Natural killer cell treated with Interleukin-12 subunit alpha and Interleukin-12 subunit beta and Interleukin-15 and Interleukin-18, amount 100 ng/mL, for 72 hours (primary cell): Measurements from ENCODE around the gene TENM4. TPM values are rescaled to one million over a fixed set of nuclear protein-coding genes. Genes with fewer than 3 reads are reported as not detected.
A peak's percentile ranks its signal among the peaks of the same experiment; 100 is the strongest.

Experiments
- ATAC-seq, 2 donors: fragments of 150-1000 bp; cut with Tn5 transposase in 1 of 2; sonication (Bioruptor Pico), chemical (Tn5 transposase) in 1 of 2; 2 replicates each; pipeline ENCODE4 v1.10.0; 2021
- DNase-seq: peaks from one replicate; pipeline ENCODE4 v3.0.0; 2022; ENCODE audit warnings: low spot score
- H3K27ac Mint-ChIP-seq, 2 donors: 1 replicate in 1 of 2; 2 replicates in 1 of 2; pipeline ENCODE4 v1.8.0; 2022; ENCODE audit warnings: mixed read lengths in 2 of 2, mild to moderate bottlenecking in 1 of 2, moderate library complexity in 1 of 2
- H3K27me3 Mint-ChIP-seq, 2 donors: 1 replicate in 1 of 2; 2 replicates in 1 of 2; pipeline ENCODE4 v1.8.0; 2022; ENCODE audit warnings: mixed read lengths in 2 of 2
- H3K36me3 Mint-ChIP-seq: one replicate; pipeline ENCODE4 v1.8.0; 2022; ENCODE audit warnings: mixed read lengths
- H3K4me1 Mint-ChIP-seq, 2 donors: 1 replicate in 1 of 2; 2 replicates in 1 of 2; pipeline ENCODE4 v1.8.0; 2022; ENCODE audit warnings: low read depth in 2 of 2, mixed read lengths in 2 of 2, mild to moderate bottlenecking in 1 of 2
- H3K4me3 Mint-ChIP-seq: one replicate; pipeline ENCODE4 v1.8.0; 2022; ENCODE audit warnings: mixed read lengths
- H3K9me3 Mint-ChIP-seq: 2 replicates; pipeline ENCODE4 v1.8.0; 2022; ENCODE audit warnings: mixed read lengths
- total RNA-seq, 2 donors: library from RNA; stranded (reverse); gene quantifications; one replicate each; pipeline ENCODE4 v1.2.3, GENCODE V29; 2022

The TENM4 gene
- total RNA-seq, 2 donors from 2014 or later, result not detected

GRCh38 chr11:79262221-79262620 lies 178.6 kb downstream of the TENM4 start:
- Mint-ChIP-seq H3K4me3 (no peak overlapping the region), H3K27me3 (no peaks in the 10 kb centered on the region), H3K4me1 (no peaks in the 10 kb centered on the region), H3K36me3 (no peaks in the 10 kb centered on the region), H3K9me3 (peaks cover 5% of the 10 kb centered on the region), H3K27ac (no peak overlapping the region)
- ATAC-seq (no peak), DNase-seq (no peak)

- H3K4me3 Mint-ChIP-seq, result no peak overlapping the region
- no peak overlapping the region for H3K27ac Mint-ChIP-seq
- no peak for DNase-seq
- H3K9me3 Mint-ChIP-seq, result peaks cover 7% of the 10 kb centered on the region
- H3K36me3 Mint-ChIP-seq, result no peaks in the 10 kb centered on the region
- H3K27me3 Mint-ChIP-seq, result no peaks in the 10 kb centered on the region
- H3K4me1 Mint-ChIP-seq, result no peaks in the 10 kb centered on the region
- no peak for ATAC-seq
These were observed 179.1 kb downstream of the TENM4 start for GRCh38 chr11:79261684-79262083.

- Mint-ChIP-seq H3K27me3 (no peaks in the 10 kb centered on the region), H3K4me3 (no peak overlapping the region), H3K36me3 (no peaks in the 10 kb centered on the region), H3K27ac (no peak overlapping the region), H3K4me1 (no peaks in the 10 kb centered on the region), H3K9me3 (peaks cover 8% of the 10 kb centered on the region)
- no peak for ATAC-seq
- no peak for DNase-seq
These were observed 181.0 kb downstream of the TENM4 start for GRCh38 chr11:79259800-79260199.

GRCh38 chr11:79258576-79258975 lies 182.3 kb downstream of the TENM4 start:
- no peak for DNase-seq
- H3K27me3 Mint-ChIP-seq, result no peaks in the 10 kb centered on the region
- no peak overlapping the region for H3K27ac Mint-ChIP-seq
- peaks cover 10% of the 10 kb centered on the region for H3K9me3 Mint-ChIP-seq
- H3K36me3 Mint-ChIP-seq, result no peaks in the 10 kb centered on the region
- no peak overlapping the region for H3K4me3 Mint-ChIP-seq
- ATAC-seq, result no peak
- no peaks in the 10 kb centered on the region for H3K4me1 Mint-ChIP-seq

- Mint-ChIP-seq H3K27ac (no peak overlapping the region), H3K4me3 (no peak overlapping the region), H3K36me3 (no peaks in the 10 kb centered on the region), H3K27me3 (no peaks in the 10 kb centered on the region), H3K9me3 (peaks cover 10% of the 10 kb centered on the region), H3K4me1 (no peaks in the 10 kb centered on the region)
- ATAC-seq (no peak), DNase-seq (no peak)
These were observed 184.9 kb downstream of the TENM4 start for GRCh38 chr11:79255965-79256364.

GRCh38 chr11:79253280-79253679 lies 187.6 kb downstream of the TENM4 start:
- Mint-ChIP-seq H3K27ac (no peak overlapping the region), H3K4me3 (no peak overlapping the region), H3K27me3 (no peaks in the 10 kb centered on the region), H3K9me3 (peaks cover 6% of the 10 kb centered on the region), H3K36me3 (no peaks in the 10 kb centered on the region), H3K4me1 (no peaks in the 10 kb centered on the region)
- no peak for DNase-seq
- no peak for ATAC-seq

GRCh38 chr11:79249295-79249993 lies 191.4 kb downstream of the TENM4 start:
- DNase-seq (no peak), ATAC-seq (no peak)
- Mint-ChIP-seq H3K4me1 (no peaks in the 10 kb centered on the region), H3K4me3 (no peak overlapping the region), H3K36me3 (no peaks in the 10 kb centered on the region), H3K9me3 (no peaks in the 10 kb centered on the region), H3K27me3 (no peaks in the 10 kb centered on the region), H3K27ac (no peak overlapping the region)

- no peak overlapping the region for H3K4me3 Mint-ChIP-seq
- ATAC-seq, result no peak
These were observed 196.0 kb downstream of the TENM4 start for GRCh38 chr11:79244798-79245197.

GRCh38 chr11:79244241-79244772 lies 196.5 kb downstream of the TENM4 start:
- DNase-seq, result no peak
- H3K4me1 Mint-ChIP-seq, result no peaks in the 10 kb centered on the region
- H3K27me3 Mint-ChIP-seq, result no peaks in the 10 kb centered on the region
- H3K4me3 Mint-ChIP-seq, result no peak overlapping the region
- ATAC-seq, result no peak
- no peaks in the 10 kb centered on the region for H3K9me3 Mint-ChIP-seq
- H3K36me3 Mint-ChIP-seq, result no peaks in the 10 kb centered on the region
- no peak overlapping the region for H3K27ac Mint-ChIP-seq

More at GRCh38 chr11:79244798-79245197, 196.0 kb downstream of the TENM4 start:
- Mint-ChIP-seq H3K27me3 (no peaks in the 10 kb centered on the region), H3K36me3 (no peaks in the 10 kb centered on the region), H3K4me1 (no peaks in the 10 kb centered on the region), H3K27ac (no peak overlapping the region), H3K9me3 (no peaks in the 10 kb centered on the region)
- DNase-seq, result no peak

- H3K4me3 Mint-ChIP-seq, result no peak overlapping the region
- H3K36me3 Mint-ChIP-seq, result no peaks in the 10 kb centered on the region
- H3K27ac Mint-ChIP-seq, result no peak overlapping the region
- DNase-seq (no peak), ATAC-seq (no peak)
- H3K27me3 Mint-ChIP-seq, result no peaks in the 10 kb centered on the region
- H3K4me1 Mint-ChIP-seq, result no peaks in the 10 kb centered on the region
- H3K9me3 Mint-ChIP-seq, result no peaks in the 10 kb centered on the region
These were observed 197.2 kb downstream of the TENM4 start for GRCh38 chr11:79243422-79244210.

- no peak for ATAC-seq
- H3K9me3 Mint-ChIP-seq, result no peaks in the 10 kb centered on the region
- DNase-seq, result no peak
- no peak overlapping the region for H3K4me3 Mint-ChIP-seq
- no peaks in the 10 kb centered on the region for H3K27me3 Mint-ChIP-seq
- no peaks in the 10 kb centered on the region for H3K4me1 Mint-ChIP-seq
- no peak overlapping the region for H3K27ac Mint-ChIP-seq
- H3K36me3 Mint-ChIP-seq, result no peaks in the 10 kb centered on the region
These were observed 198.2 kb downstream of the TENM4 start for GRCh38 chr11:79242616-79243015.

- no peak for ATAC-seq
These were observed 199.0 kb downstream of the TENM4 start for GRCh38 chr11:79241852-79242241.

GRCh38 chr11:79241205-79241851 lies 199.5 kb downstream of the TENM4 start:
- ATAC-seq (peak in 1 of 2 donors; percentile 40), DNase-seq (no peak)
- H3K9me3 Mint-ChIP-seq, result no peaks in the 10 kb centered on the region
- H3K27me3 Mint-ChIP-seq, result no peaks in the 10 kb centered on the region
- H3K36me3 Mint-ChIP-seq, result no peaks in the 10 kb centered on the region
- H3K27ac Mint-ChIP-seq, result no peak overlapping the region
- no peaks in the 10 kb centered on the region for H3K4me1 Mint-ChIP-seq
- H3K4me3 Mint-ChIP-seq, result no peak overlapping the region

More at GRCh38 chr11:79241852-79242241, 199.0 kb downstream of the TENM4 start:
- Mint-ChIP-seq H3K27me3 (no peaks in the 10 kb centered on the region), H3K4me1 (no peaks in the 10 kb centered on the region), H3K36me3 (no peaks in the 10 kb centered on the region), H3K4me3 (no peak overlapping the region), H3K9me3 (no peaks in the 10 kb centered on the region), H3K27ac (no peak overlapping the region)
- no peak for DNase-seq

- Mint-ChIP-seq H3K27ac (no peak overlapping the region), H3K36me3 (no peaks in the 10 kb centered on the region), H3K4me1 (no peaks in the 10 kb centered on the region), H3K9me3 (no peaks in the 10 kb centered on the region), H3K4me3 (no peak overlapping the region), H3K27me3 (no peaks in the 10 kb centered on the region)
- no peak for DNase-seq
- ATAC-seq, result no peak
These were observed 203.1 kb downstream of the TENM4 start for GRCh38 chr11:79237703-79238102.
